Left colon (tissue), 2 donors: ENCODE data around the gene ABCC6. TPM values are rescaled to one million over a fixed set of nuclear protein-coding genes. Genes with fewer than 3 reads are reported as not detected.

Experiments
- ATAC-seq: fragments of 200-7000 bp; cut with Tn5 transposase; one replicate; pipeline ENCODE4 v1.9.1; 2020; ENCODE audit warnings: mild to moderate bottlenecking, moderate library complexity
- DNase-seq, 2 donors: peaks; one replicate each; pipeline ENCODE4 v3.0.0-alpha.2; 2020
- intact Hi-C, 2 donors: fragments of 100-400 bp; cut with DNase I in 1 of 2; cut with micrococcal nuclease in 1 of 2; formaldehyde crosslinking; loops; one replicate each; pipeline versions ENCODE4 v1.11.2 to v1.14.0; 2022; cut with DNase I, micrococcal nuclease
- total RNA-seq, 2 donors: library from RNA; stranded (reverse); fragmentation: NEBNext Ultra II Directional; extraction: Animal tissue kit (Norgen Biotek cat#: 25700); gene quantifications; one replicate each; pipeline ENCODE4 v1.2.1, GENCODE V29; 2021
- donor health status: DM: no; HTN: no; CAD: no.
- donor health status: DM: yes; HTN: yes; CAD: no.

ABCC6 gene
- total RNA-seq, 2 donors from 2014 or later, result 20.2 to 27.8 TPM

GRCh38 chr16:16133943-16134604 lies 89.2 kb downstream of the ABCC6 start:
- intact Hi-C loops, result no loop called here
- ATAC-seq (no peak), DNase-seq (no peak)

GRCh38 chr16:16131659-16132058 lies 91.6 kb downstream of the ABCC6 start:
- DNase-seq, result no peak
- ATAC-seq, result no peak
- intact Hi-C loops, result no loop called here

GRCh38 chr16:16131204-16131603 lies 92.1 kb downstream of the ABCC6 start:
- DNase-seq, result no peak
- no peak for ATAC-seq
- intact Hi-C loops, result no loop called here

GRCh38 chr16:16127469-16128116 lies 95.7 kb downstream of the ABCC6 start:
- intact Hi-C loops, result loop anchor here in 1 of 2 donors (5.0 kb wide), 1 partner anchor 250 kb away; no protein-coding TSS in a partner anchor

GRCh38 chr16:16126896-16127295 lies 96.4 kb downstream of the ABCC6 start:
- ATAC-seq, result no peak
- intact Hi-C loops, result loop anchor here in 1 of 2 donors (5.0 kb wide), 1 partner anchor 250 kb away; no protein-coding TSS in a partner anchor
- DNase-seq, result no peak

More at GRCh38 chr16:16127469-16128116, 95.7 kb downstream of the ABCC6 start:
- DNase-seq, result peak; percentile 45 to 64
- ATAC-seq, result peak; percentile 88

- no peak for ATAC-seq
- no peak for DNase-seq
- intact Hi-C loops, result loop anchor here in 1 of 2 donors (5.0 kb wide), 1 partner anchor 248 kb away; no protein-coding TSS in a partner anchor
Observed at GRCh38 chr16:16124974-16125373, 98.3 kb downstream of the ABCC6 start.

- ATAC-seq (no peak), DNase-seq (no peak)
- intact Hi-C loops, result no loop called here
Observed at GRCh38 chr16:16124438-16124837, 98.9 kb downstream of the ABCC6 start.

- intact Hi-C loops, result no loop called here
- ATAC-seq (no peak), DNase-seq (no peak)
Observed at GRCh38 chr16:16122264-16122663, 101.0 kb downstream of the ABCC6 start.

- ATAC-seq (no peak), DNase-seq (no peak)
- intact Hi-C loops, result no loop called here
Observed at GRCh38 chr16:16121185-16121727, 102.0 kb downstream of the ABCC6 start.

GRCh38 chr16:16120382-16121184 lies 102.7 kb downstream of the ABCC6 start:
- intact Hi-C loops, result no loop called here
- DNase-seq (peak; percentile 57 to 83), ATAC-seq (peak; percentile 64)

GRCh38 chr16:16120044-16120381 lies 103.3 kb downstream of the ABCC6 start:
- DNase-seq (peak; percentile 32 to 50), ATAC-seq (peak; percentile 94)
- intact Hi-C loops, result no loop called here

- ATAC-seq, result no peak
- intact Hi-C loops, result no loop called here
- DNase-seq, result no peak
Observed at GRCh38 chr16:16118337-16118736, 105.0 kb downstream of the ABCC6 start.

- DNase-seq (no peak), ATAC-seq (no peak)
- intact Hi-C loops, result no loop called here
Observed at GRCh38 chr16:16116841-16117240, 106.5 kb downstream of the ABCC6 start.

GRCh38 chr16:16113076-16113475 lies 110.2 kb downstream of the ABCC6 start:
- intact Hi-C loops, result no loop called here
- ATAC-seq (no peak), DNase-seq (no peak)

- intact Hi-C loops, result no loop called here
- no peak for DNase-seq
- no peak for ATAC-seq
Observed at GRCh38 chr16:16112450-16113053, 110.7 kb downstream of the ABCC6 start.

GRCh38 chr16:16111639-16112038 lies 111.7 kb downstream of the ABCC6 start:
- DNase-seq (no peak), ATAC-seq (no peak)
- intact Hi-C loops, result no loop called here

GRCh38 chr16:16110111-16110490 lies 113.2 kb downstream of the ABCC6 start:
- intact Hi-C loops, result no loop called here
- no peak for DNase-seq
- no peak for ATAC-seq

GRCh38 chr16:16109453-16110110 lies 113.7 kb downstream of the ABCC6 start:
- intact Hi-C loops, result no loop called here
- DNase-seq (no peak), ATAC-seq (no peak)

- intact Hi-C loops, result no loop called here
- ATAC-seq (no peak), DNase-seq (no peak)
Observed at GRCh38 chr16:16108759-16109158, 114.5 kb downstream of the ABCC6 start.
